ENCODE results near the gene SNED1. TPM values are rescaled to one million over a fixed set of nuclear protein-coding genes. Genes with fewer than 3 reads are reported as not detected.

SNED1 gene
- total RNA-seq, 1 donor from 2014 or later: 7.4 TPM

- intact Hi-C loops (cut with micrococcal nuclease): no loop called here
- ATAC-seq (no peak), DNase-seq (peak; percentile 33)
These were observed 9.7 kb upstream of the SNED1 start for GRCh38 chr2:240988571-240989271.

- intact Hi-C loops (cut with micrococcal nuclease): no loop called here
- no peak for ATAC-seq
- DNase-seq: peak; percentile 61
These were observed 8.8 kb upstream of the SNED1 start for GRCh38 chr2:240989451-240990265.

GRCh38 chr2:240990266-240990529 lies 8.2 kb upstream of the SNED1 start:
- intact Hi-C loops (cut with micrococcal nuclease): no loop called here
- ATAC-seq (no peak), DNase-seq (no peak)

- intact Hi-C loops (cut with micrococcal nuclease): no loop called here
- ATAC-seq (no peak), DNase-seq (no peak)
These were observed 7.6 kb upstream of the SNED1 start for GRCh38 chr2:240990726-240991377.

GRCh38 chr2:240991378-240992263 lies 6.8 kb upstream of the SNED1 start:
- intact Hi-C loops (cut with micrococcal nuclease): no loop called here
- ATAC-seq (peak; percentile 82), DNase-seq (peak; percentile 88)

GRCh38 chr2:240992572-240993291 lies 5.7 kb upstream of the SNED1 start:
- DNase-seq (no peak), ATAC-seq (no peak)
- intact Hi-C loops (cut with micrococcal nuclease): no loop called here

- intact Hi-C loops (cut with micrococcal nuclease): no loop called here
- ATAC-seq (no peak), DNase-seq (no peak)
These were observed 4.8 kb upstream of the SNED1 start for GRCh38 chr2:240993446-240994170.

- DNase-seq (no peak), ATAC-seq (no peak)
- intact Hi-C loops (cut with micrococcal nuclease): no loop called here
These were observed 4.1 kb upstream of the SNED1 start for GRCh38 chr2:240994171-240994896.

- ATAC-seq (no peak), DNase-seq (no peak)
- intact Hi-C loops (cut with micrococcal nuclease): no loop called here
These were observed 3.1 kb upstream of the SNED1 start for GRCh38 chr2:240995041-240996021.

- no peak for ATAC-seq
- intact Hi-C loops (cut with micrococcal nuclease): no loop called here
- no peak for DNase-seq
These were observed 2.1 kb upstream of the SNED1 start for GRCh38 chr2:240996161-240996833.

GRCh38 chr2:240996834-240997140 lies 1.6 kb upstream of the SNED1 start:
- DNase-seq: no peak
- intact Hi-C loops (cut with micrococcal nuclease): no loop called here
- no peak for ATAC-seq

- peak; percentile 39 for ATAC-seq
- peak; percentile 40 for DNase-seq
- intact Hi-C loops (cut with micrococcal nuclease): no loop called here
These were observed 1.1 kb upstream of the SNED1 start for GRCh38 chr2:240997141-240997855.

GRCh38 chr2:240998706-240998994 lies 232 bp downstream of the SNED1 start:
- intact Hi-C loops (cut with micrococcal nuclease): no loop called here
- DNase-seq (no peak), ATAC-seq (no peak)

- intact Hi-C loops (cut with micrococcal nuclease): no loop called here
- ATAC-seq: peak; percentile 16
- DNase-seq: peak; percentile 69
These were observed 775 bp downstream of the SNED1 start for GRCh38 chr2:240998995-240999791.

Measured in left ventricle myocardium superior (tissue), 1 donor.